UCSD-AML1 (cell line): ENCODE data around the gene GPR132.
"Not testable (repeated sequence)": the region's sequence is repeated elsewhere in the genome, so short reads cannot be mapped to it uniquely, and the experiment has no call there.

Experiments used
- DNase-seq: peaks from one replicate; lab custom pipeline; 2025; ENCODE audit not compliant: unreplicated experiment; lab: John Stamatoyannopoulos, UW

Gene GPR132

GRCh38 chr14:105045710-105046326 is 19.4 kb downstream of the GPR132 start:
- DNase-seq: peak; percentile 93

GRCh38 chr14:105043641-105044040 is 21.6 kb downstream of the GPR132 start:
- no peak for DNase-seq

GRCh38 chr14:105042813-105043212 is 22.4 kb downstream of the GPR132 start:
- DNase-seq: no peak

- no peak for DNase-seq
These were observed 23.1 kb downstream of the GPR132 start for GRCh38 chr14:105041841-105042765.

- DNase-seq: no peak
These were observed 25.6 kb downstream of the GPR132 start for GRCh38 chr14:105039458-105040205.

GRCh38 chr14:105035616-105036015 is 29.6 kb downstream of the GPR132 start:
- DNase-seq: not testable (repeated sequence)

- no peak for DNase-seq
These were observed 30.8 kb downstream of the GPR132 start for GRCh38 chr14:105034315-105035039.

GRCh38 chr14:105033412-105033900 is 31.8 kb downstream of the GPR132 start:
- DNase-seq: not testable (repeated sequence)

- not testable (repeated sequence) for DNase-seq
These were observed 32.8 kb downstream of the GPR132 start for GRCh38 chr14:105032451-105032901.

- no peak for DNase-seq
These were observed 34.3 kb downstream of the GPR132 start for GRCh38 chr14:105030836-105031396.

GRCh38 chr14:105030194-105030593 is 35.0 kb downstream of the GPR132 start:
- DNase-seq: no peak

GRCh38 chr14:105029402-105029801 is 35.8 kb downstream of the GPR132 start:
- no peak for DNase-seq

GRCh38 chr14:105028251-105028927 is 36.8 kb downstream of the GPR132 start:
- DNase-seq: no peak

- not testable (repeated sequence) for DNase-seq
These were observed 37.5 kb downstream of the GPR132 start for GRCh38 chr14:105027718-105028117.

- DNase-seq: no peak
These were observed 38.2 kb downstream of the GPR132 start for GRCh38 chr14:105026802-105027563.

- no peak for DNase-seq
These were observed 39.0 kb downstream of the GPR132 start for GRCh38 chr14:105026033-105026785.

GRCh38 chr14:105025429-105025828 is 39.8 kb downstream of the GPR132 start:
- DNase-seq: no peak

GRCh38 chr14:105023791-105024480 is 41.3 kb downstream of the GPR132 start:
- DNase-seq: no peak
